HG03103 (cell line): Measurements from ENCODE around the gene CLEC4G.
"Not testable (repeated sequence)": the region's sequence is repeated elsewhere in the genome, so short reads cannot be mapped to it uniquely, and the experiment has no call there.

Experiments
- ATAC-seq: cut with Tn5 transposase; IDR thresholded peaks from one replicate; pipeline ENCODE4 v1.9.1; 2021; ENCODE audit warnings: low read depth; ENCODE audit not compliant: unreplicated experiment

Gene CLEC4G

DNA sequence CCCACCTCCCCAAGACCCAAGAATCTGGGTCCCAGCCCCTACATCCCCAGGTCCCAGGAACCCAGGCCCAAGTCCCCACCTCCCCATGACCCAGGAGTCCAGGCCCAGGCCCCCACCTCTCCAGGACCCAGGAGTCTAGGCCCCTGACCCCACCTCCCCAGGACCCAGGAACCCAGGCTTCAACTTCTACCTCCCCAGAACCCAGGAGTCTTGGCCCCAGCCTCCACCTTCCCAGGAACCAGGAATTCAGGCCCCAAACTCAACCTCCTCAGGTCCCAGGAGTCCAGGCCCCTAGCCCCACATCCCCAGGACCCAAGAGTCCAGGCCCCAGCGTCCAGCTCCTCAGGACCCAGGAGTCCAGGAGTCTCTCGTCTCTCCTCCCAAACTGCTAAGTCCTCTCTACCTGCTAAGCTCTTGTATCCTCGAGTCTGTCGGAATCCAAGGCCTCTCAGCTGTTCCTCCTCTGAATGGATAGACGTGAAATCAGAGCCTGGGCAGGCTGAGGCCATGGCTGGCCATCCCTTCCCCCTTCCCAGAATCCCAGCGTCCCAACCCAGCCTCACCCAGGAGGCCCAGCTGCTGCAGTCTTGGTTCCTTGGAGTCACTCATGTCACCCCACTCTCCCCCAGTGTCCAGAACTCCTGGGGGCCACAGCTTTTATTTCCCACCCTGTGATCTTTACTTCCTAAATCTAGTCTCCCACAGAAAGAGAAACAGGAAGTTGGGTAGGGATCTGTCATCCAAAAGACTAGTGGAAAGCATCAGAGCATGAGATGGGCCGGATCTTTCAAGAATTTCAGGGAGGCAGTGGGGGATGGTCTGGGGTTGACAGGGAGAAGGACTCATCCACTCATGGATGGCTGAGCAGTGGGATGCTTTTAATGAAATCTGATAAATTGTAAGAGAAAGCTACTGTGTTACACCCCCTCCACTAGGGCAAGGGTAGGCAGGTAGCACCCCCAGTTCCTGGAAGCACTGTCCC lies 15.3 kb upstream of the CLEC4G start, which contains the start of gene CD209:
Gene CD209, minus strand, starts transcription at position 632 of the 982 bp plus-strand sequence. Its CDS starts 23 bp downstream, at position 609.
- ATAC-seq = no peak

DNA sequence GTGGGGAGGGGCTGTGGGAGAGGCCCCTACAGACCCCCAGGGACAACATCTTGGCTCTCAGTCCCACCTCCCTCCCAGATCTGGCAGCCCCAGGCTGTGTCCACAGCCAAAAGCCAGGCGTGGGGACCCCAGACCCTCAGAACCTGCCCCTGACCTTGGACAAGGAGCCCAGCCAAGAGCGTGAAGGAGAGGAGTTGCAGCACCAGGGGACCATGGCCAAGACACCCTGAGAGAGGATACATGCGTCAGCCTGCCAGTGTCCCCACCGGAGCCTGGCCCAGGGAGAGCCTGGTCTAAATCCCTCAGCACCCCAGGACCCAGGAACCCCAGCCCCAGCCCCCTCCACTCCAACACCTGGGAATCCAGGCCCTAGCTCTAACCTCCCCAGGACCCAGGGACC lies 14.4 kb upstream of the CLEC4G start:
- not testable (repeated sequence) for ATAC-seq

DNA sequence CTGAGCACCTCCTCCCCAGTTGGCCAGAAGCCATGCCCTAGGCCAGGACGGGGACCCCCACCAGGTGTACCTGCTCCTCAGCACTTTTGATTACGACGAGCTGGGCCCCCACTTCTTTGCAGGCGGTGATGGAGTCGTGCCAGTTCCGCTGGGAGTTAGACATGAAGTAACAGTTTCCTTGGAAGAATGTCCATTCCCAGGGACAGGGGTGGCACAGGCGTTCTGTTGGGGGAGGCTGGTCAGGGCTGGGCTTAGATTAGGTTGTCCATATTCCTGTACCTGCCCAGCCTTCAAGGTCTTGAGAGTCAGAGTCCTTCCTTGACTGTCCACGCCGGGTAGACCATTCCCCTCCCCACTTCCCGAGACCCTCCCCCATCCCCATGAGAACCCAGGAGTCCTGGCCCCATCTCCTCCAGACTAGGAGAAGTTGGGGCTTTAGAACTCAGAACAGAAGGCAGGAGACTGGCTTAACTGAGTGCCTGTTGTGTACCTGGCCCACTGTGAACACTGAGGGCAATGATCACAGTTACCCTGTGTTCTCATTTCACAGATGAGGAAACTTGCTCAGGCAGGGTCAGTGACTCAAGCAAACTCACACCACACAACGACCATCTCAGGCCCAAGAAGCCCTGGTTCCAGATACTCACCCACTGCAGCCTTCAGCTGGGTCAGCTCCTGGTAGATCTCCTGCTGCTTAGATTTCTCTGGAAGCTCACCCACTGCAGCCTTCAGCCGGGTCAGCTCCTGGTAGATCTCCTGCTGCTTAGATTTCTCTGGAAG lies 13.2 kb upstream of the CLEC4G start:
- ATAC-seq = no peak

DNA sequence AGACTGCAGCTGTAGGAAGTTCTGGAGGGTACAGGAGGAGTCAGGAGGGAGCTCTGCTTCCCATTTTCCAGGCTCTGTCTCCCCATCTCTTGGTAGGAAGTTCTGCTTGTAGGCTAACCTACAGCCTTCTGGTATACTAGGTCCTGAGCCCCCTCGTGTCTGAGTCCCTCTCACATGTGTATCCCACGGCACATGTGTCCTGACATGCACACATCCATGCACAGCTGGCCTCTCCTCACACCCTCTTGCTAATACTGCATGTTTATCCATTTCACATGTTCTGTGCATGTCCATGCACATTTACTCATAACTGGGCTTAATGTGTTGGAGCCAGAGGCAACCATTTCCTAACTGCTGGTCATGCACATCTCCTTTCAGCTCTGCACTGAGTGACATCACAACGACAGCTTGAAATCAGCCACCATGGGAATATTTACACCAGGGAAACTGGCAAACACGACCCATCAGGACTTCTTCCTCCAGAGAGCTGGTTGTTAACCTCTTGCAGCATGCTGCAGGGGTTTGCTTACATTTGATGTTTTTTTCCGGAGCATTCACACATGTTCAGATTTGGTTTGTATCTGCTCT lies 12.4 kb upstream of the CLEC4G start:
- ATAC-seq = no peak

DNA sequence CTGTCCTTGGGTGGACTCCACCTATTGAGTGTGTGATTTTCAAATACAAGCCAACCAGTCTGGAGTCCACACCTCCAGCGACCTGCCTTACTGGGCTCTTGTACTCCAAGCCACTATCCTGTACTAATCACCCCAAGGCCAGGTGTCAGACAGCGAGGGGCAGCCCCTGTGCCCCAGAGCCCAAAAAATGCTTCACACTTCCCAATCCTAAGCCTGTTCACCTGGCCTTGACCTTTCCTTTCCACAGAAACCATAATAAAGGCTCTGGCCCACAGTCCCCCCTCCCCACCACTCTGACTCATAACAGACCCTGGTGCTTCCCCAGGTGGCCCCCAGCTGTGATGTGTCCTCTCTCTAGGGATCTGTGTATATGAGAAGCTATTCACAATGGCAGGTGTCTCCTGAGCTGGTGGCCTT lies 11.5 kb upstream of the CLEC4G start:
- no peak for ATAC-seq

DNA sequence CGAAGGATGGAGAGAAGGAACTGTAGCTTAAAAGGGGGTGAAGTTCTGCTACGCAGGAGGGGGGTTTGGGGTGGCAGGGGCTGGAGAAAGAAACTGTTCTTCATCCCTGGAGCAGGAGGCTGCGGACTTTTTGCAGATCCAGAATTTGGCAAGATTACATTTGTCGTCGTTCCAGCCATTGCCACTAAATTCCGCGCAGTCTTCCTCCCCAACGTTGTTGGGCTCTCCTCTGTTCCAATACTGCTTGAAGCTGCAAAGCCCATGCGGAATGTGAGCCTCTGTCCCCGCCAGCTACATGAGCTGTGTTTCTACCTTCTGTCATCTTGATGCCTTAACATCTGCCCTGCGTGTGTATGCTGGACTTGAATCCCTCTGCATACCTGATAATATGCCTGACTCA lies 11.1 kb upstream of the CLEC4G start:
- ATAC-seq = no peak

DNA sequence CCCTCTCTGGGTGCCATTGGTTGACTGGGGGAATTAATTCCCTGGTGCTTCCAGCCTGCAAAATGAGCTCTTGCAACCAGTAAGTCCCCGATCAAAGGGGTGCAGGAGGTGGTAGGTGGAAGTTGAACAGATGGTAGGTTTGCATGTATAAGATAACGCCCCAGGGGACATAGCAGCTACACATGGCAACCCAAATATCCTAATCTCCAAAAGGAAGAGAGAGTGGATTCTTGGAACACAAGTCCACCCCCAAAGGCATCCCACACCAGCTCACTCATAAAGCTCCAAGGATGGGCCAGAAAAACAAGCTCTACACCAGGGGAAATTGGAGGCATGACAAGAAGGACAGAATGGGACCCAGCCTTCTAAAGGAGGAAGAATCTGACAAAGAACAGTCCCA lies 10.7 kb upstream of the CLEC4G start:
- no peak for ATAC-seq

DNA sequence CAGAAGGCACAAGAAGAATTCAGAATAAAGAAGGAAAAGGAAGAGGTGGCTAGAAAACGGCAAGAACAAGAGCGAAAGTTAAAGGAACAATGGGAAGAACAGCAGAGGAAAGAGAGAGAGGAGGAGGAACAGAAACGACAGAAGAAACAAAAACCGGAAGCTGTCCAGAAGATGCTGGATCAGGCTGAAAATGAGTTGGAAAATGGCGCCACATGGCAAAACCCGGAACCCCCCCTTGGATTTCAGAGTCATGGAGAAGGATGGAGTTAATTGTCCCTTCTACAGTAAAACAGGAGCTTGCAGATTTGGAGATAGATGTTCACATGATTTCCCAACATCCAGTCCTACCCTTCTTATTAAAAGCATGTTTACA lies 8.8 kb upstream of the CLEC4G start:
- no peak for ATAC-seq

DNA sequence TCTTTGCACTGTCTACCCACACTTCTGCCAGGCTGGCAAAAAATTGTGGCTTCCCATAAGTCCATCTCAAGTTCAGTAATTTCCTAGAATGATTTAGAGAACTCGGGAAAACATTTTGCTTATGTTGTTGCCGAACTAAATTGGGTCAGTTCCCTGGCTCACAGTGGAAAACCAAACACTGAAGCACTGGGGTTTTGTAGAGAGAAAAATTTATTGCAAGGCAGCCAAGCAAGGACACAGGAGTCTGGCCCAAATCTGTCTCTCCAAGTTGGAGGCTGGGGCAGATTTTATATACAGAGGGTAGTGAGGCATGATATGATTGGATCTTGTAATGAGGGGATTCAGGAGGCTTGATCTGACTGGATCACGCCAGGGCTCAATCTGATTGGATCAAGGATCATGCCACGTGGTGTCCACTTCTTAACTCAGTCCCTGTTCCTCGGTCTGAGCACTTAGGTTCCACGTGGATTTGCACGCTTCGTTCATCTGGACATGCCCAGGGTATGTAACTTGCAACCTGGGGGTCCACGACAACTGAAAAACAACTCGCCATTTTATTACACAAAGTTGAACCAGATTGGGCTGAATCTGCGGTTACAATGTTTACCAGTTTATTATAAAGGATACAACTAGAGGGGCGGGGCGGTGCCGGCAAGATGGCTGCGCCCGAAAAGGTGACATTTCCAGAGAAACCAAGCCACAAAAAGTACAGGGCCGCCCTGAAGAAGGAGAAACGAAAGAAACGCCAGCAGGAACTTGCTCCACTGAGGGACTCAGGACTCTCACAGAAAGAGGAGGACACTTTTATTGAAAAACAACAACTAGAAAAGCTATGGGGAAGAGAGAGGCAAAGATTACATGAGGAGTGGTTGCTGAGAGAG lies 8.1 kb upstream of the CLEC4G start:
- ATAC-seq = no peak

DNA sequence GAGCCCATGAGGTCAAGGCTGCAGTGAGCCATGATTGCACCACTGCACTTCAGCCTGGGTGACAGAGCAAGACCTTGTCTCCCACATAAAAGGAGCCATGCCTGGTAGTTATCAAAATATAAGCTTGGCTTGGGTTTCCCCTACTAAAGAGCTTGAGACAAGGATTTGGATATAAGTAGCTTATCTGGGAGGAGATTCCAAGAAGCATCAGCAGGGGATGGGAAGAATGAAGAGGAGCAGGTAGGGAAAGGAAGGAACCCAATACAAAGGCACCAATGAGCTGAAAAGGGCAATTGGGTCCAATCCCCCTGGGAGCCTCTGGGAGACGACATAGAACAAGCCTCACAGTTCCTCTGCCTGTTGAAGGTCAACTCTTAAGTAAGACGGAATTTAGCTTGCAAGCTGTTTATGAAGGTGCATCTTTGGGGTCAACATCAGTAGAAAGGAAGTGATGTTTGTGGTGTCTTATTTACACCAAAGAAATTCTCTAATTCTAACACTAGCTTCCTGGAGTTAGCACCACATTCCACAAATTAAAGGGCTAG lies 7.4 kb upstream of the CLEC4G start:
- no peak for ATAC-seq

DNA sequence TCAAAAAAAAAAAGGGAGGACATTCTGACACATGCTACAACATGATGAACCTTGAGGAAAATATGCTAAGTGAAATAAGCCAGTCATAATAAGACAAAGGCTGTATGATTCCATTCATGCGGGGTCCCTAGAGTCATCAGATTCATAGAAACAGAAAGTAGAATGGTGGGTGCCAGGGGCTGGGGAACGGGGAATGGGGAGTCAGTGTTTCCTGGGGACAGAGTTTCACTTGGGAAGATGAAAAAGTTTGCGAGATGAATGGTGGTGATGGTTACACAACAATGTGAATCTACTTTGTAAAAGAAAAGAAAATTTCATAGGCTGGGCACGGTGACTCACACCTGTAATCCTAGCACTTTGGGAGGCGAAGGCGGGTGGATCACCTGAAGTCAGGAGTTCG lies 6.1 kb upstream of the CLEC4G start:
- no peak for ATAC-seq

DNA sequence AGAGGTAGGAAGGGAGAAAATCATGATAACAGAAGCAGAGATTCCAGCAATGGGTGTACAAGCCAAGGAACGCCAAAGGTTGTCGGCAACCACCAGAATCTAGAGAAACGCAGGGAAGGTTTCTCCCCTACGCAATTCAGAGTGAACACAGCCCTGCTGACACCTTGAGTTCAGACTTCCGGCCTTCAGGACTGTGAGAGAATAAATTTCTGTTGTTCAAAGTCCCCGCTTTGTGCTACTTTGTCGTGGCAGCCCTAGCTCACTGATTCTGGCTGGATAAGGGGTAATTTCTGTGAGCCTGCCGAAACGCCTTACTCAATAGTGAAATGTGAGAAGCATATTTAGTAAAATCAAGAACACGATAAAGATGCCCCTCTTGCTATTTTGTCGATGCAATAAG lies 5.3 kb upstream of the CLEC4G start:
- no peak for ATAC-seq

DNA sequence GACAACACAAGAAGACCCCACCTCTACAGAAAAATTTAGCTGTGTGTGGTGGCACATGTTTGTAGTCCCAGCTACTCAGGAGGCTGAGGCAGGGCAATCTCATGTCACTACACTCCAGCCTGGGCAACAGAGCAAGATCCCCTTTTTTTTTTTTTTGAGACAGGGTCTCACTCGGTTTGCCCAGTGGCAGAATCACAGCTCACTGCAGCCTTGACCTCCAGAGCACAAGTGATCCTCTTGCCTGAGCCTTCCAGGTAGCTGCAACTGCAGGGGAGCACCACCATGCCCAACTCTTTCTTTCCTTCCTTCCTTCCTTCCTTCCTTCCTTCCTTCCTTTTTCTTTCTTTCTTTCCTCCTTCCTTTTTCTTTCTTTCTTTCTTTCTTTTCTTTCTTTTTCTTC lies 4.2 kb upstream of the CLEC4G start:
- ATAC-seq = no peak

DNA sequence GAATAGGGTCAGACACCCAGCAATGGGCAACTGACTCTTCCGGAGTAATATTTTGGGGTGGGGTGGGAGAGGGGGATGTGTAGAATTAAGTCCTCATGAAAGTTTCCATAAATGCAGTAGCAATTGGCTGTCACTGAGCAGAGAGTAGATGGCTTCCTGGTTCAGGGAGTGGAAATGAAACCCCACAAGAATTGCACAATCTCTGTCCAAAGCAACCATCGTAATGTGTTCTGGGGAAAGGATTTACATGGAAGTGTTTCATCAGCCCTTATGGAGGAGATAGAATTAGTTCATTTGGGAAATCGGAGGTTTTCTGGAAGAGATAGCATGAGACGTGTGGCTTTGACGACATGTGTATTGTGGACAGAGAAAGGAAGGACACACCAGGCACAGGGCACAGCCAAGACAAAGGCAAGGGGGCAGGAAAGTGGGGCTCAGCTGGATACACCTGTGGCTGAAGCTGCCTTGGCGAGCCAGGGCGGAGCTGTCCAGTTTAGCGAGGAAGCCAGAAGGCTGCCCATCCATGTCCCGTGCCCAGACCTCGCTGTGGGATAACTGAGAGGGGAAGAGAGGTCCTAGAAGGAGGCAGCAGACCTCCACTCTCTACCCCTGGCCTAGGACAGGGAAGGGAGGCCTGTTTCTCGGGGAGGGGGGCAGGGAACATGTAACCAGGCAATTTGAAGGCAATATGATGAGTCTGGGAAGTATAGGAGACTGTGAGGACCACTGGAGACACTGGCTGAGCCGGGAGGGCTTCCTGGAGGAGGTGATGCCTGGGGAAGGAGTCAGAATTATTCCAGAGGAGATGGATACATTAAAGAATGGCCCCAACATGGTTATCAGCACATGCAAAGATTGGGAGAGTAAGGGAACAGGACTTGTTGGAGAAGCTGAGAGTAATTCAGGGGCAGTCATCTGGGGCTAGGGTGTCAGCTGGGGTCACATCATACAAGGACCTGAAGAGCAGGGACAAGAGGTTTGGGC lies 2.6 kb upstream of the CLEC4G start:
- no peak for ATAC-seq

DNA sequence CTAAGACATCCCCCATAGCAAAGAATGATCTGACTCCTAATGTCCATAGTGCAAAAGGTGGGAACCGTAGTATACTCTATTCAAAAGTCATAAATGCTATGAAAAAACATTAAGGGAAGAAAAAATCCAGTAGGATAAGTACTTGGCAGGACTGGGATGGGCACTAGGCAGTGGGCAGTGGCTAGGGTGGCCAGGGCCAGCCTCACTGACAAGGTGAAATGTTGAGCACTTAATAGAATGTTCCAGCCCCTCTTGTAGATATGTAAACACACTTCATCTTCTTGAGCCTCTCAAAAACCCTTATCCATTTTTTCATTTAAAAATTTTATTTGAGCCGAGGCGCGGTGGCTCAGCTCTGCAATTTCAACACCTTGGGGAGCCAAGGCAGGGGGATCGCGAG lies 1.5 kb upstream of the CLEC4G start:
- ATAC-seq = no peak

DNA sequence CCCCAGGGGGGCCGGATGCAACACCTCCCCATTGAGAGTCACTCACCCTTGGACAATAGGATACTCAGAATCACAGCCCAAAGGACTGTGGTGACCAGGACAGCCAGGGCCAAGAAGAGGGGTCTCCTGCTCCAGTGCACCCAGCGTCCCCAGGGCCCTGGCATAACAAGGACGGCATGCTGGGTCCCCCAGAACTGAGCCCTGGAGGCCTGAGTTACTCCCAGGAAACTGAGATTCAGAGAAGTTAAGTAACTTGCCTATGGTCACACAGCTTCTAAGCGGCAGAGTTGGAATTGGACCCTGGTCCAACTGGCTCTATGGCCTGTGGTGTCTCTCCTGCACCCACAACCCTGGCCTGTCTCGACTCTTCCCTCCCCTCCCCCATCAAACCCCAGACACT lies 295 bp downstream of the CLEC4G start:
- no peak for ATAC-seq

DNA sequence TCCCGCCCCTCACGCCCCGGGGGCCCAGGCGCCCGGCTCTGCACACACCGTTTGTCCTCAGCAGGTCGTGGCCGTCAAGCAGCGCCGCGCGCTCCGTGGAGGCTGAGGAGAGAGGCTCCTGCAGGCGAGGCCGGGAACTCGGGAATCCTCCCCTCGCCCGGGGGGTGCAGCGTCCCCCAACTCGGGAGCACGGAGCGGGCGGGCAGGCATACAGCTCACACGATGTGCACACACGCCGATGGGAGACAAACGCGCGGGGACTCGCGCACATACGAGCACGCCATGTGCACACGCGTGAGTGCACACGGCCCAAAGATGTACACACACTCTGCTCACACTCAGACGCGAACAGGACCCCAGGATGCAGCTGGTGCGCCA lies 703 bp downstream of the CLEC4G start:
- no peak for ATAC-seq

DNA sequence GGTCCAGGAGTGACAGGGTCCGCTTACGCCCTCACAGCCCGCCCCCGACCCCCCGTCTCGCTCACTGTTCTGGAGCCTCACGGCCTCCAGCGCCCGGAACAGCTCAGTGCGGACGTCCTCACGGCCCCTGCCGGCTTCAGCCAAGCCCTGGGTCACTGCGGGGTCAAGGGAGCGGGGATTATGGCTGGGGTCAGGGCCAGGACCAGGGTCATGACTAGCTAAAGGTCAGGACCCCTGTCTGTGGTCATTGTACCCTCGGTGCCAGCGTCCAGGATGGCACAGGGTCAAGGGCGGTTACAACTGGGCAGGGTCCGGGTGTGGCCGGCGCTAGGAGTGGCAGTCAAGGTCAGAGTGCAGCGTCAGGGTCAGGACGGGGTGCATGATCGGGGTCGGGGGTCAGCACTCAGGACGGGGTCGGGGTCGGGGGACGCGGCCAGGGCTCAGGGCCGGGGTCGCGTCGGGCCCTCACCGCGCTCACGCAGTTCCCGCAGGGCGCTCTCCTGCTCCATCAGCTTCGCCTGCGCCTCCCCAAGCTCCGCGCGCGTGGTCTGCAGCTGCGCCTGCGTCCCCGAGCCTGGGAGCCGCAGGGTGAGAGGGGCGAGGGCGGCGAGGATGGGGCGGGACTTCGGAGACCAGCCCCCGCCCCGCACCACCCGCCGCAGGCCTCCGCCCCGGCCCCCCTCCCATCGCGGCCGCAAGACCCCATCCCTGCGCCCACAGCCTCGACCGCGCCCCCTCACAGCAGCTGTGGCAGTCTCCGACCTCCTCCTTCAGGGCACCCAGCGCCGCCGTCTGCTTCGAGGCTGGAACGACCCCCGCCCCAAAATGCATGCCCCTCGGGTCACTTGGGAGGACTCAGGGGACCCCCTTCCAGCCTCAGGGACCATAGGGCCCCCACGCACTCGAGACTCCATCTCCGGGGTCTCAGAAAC lies 1.4 kb downstream of the CLEC4G start:
- no peak for ATAC-seq
